K562 (cell line): ENCODE results near the gene ZNF69. TPM values are rescaled to one million over a fixed set of nuclear protein-coding genes. Genes with fewer than 3 reads are reported as not detected.

ENCODE experiments used
- CXXC5 ChIP-seq: fragments of 250-450 bp; sonication (Bioruptor Pico); IDR thresholded peaks from 2 replicates; pipeline ENCODE4 v1.8.0; 2022; ENCODE audit warnings: inconsistent platforms, mild to moderate bottlenecking, moderate library complexity
- ESRRA ChIP-seq: fragments of 450-650 bp; IDR thresholded peaks from 2 replicates; pipeline ENCODE4 v1.6.1; 2014; ENCODE audit warnings: low read depth, mild to moderate bottlenecking, moderate library complexity, borderline replicate concordance
- ETV5 ChIP-seq: sonication (generic); formaldehyde crosslinking; IDR thresholded peaks from 2 replicates; pipeline ENCODE4 v1.4.0; 2020; ENCODE audit warnings: low read depth, mild to moderate bottlenecking, missing genetic modification reagents
- FOXA3 ChIP-seq, 2 experiments: fragments of 450-650 bp in 1 of 2; sonication (generic) in 1 of 2; formaldehyde crosslinking; IDR thresholded peaks in 1 of 2; conservative IDR thresholded peaks in 1 of 2; 2 replicates each; pipeline versions ENCODE4 v1.4.0 to v1.8.0; 2020 to 2022; ENCODE audit warnings: mild to moderate bottlenecking in 2 of 2, missing genetic modification reagents in 1 of 2
- KDM2B ChIP-seq: fragments of 250-450 bp; sonication (Bioruptor Pico); IDR thresholded peaks from 2 replicates; pipeline ENCODE4 v1.8.0; 2021; ENCODE audit warnings: mild to moderate bottlenecking, moderate library complexity
- MEIS2 ChIP-seq: fragments of 450-650 bp; IDR thresholded peaks from 2 replicates; pipeline ENCODE4 v1.6.1; 2014; ENCODE audit warnings: mild to moderate bottlenecking; ENCODE audit not compliant: partially characterized antibody
- PHB ChIP-seq: fragments of 250-450 bp; sonication (Bioruptor Pico); IDR thresholded peaks from 2 replicates; pipeline ENCODE4 v1.5.0; 2021
- SIN3A ChIP-seq, 2 experiments: fragments of 150-350 bp in 1 of 2; IDR thresholded peaks; 2 replicates each; pipeline ENCODE4 v1.6.1; 2011 to 2016; ENCODE audit warnings: borderline replicate concordance in 2 of 2, low read depth in 2 of 2, low read length in 2 of 2, mild to moderate bottlenecking in 2 of 2, moderate library complexity in 2 of 2; ENCODE audit not compliant: control insufficient read depth in 1 of 2
- SNIP1 ChIP-seq: fragments of 450-650 bp; IDR thresholded peaks from 2 replicates; pipeline ENCODE4 v1.7.1; 2017; ENCODE audit warnings: low read depth, mild to moderate bottlenecking
- SREBF1 ChIP-seq: fragments of 150-350 bp; IDR thresholded peaks from 2 replicates; pipeline ENCODE4 v1.6.1; 2014; ENCODE audit warnings: antibody characterized with exemption, low read depth, low read length, borderline replicate concordance
- ZNF707 ChIP-seq: fragments of 250-450 bp; sonication (Bioruptor Pico); conservative IDR thresholded peaks from 2 replicates; pipeline ENCODE4 v1.8.0; 2022; ENCODE audit warnings: inconsistent platforms, mild to moderate bottlenecking, moderate library complexity
- polyA plus RNA-seq, 8 experiments: library from polyadenylated mRNA; depleted of rRNA in 4 of 8; stranded (reverse) in 5 of 8; unstranded in 3 of 8; fragments of >200 nt; fragmentation: Nextera tagmentation in 2 of 8; fragmentation: Illumina TruSeq in 1 of 8; extraction: Ambion mirVana in 2 of 8; extraction: Trizol in 1 of 8; gene quantifications; 2 replicates each; pipeline versions ENCODE4 v1.2.1 to v1.2.3, GENCODE V29; 2011 to 2014; ENCODE audit warnings: inconsistent platforms in 1 of 8, missing spikeins in 1 of 8
- total RNA-seq, 7 experiments: library from RNA; depleted of rRNA in 6 of 7; stranded (reverse); fragments of >200 nt in 6 of 7; fragmentation: Illumina TruSeq in 2 of 7; extraction: Trizol in 2 of 7; gene quantifications; 2 replicates each; pipeline versions ENCODE4 v1.2.1 to v1.2.3, GENCODE V29; 2011 to 2021; ENCODE audit warnings: low replicate concordance in 1 of 7
- TF ChIP-seq, protein P1 (sequence below): fragments of 450-650 bp; formaldehyde crosslinking; IDR thresholded peaks from 2 replicates; pipeline ENCODE4 v1.4.0; 2020; ENCODE audit warnings: mild to moderate bottlenecking, mixed read lengths
- TF ChIP-seq, protein P2 (sequence below): sonication (generic); formaldehyde crosslinking; IDR thresholded peaks from 2 replicates; pipeline ENCODE4 v1.9.0; 2022; ENCODE audit warnings: mild to moderate bottlenecking, missing genetic modification reagents
- TF ChIP-seq, protein P3 (sequence below): fragments of 250-450 bp; sonication (Bioruptor Pico); IDR thresholded peaks from 2 replicates; pipeline ENCODE4 v1.4.0; 2020; ENCODE audit warnings: mild to moderate bottlenecking, moderate library complexity
- TF ChIP-seq, protein P4 (sequence below): fragments of 250-450 bp; sonication (Bioruptor Pico); IDR thresholded peaks from 2 replicates; pipeline ENCODE4 v1.5.0; 2021
- TF ChIP-seq, protein P5 (sequence below): fragments of 250-450 bp; sonication (Bioruptor Pico); IDR thresholded peaks from 2 replicates; pipeline ENCODE4 v1.8.0; 2021; ENCODE audit warnings: moderate library complexity, mild to moderate bottlenecking, inconsistent platforms
- TF ChIP-seq, protein P6 (sequence below), 3 experiments: fragments of 200-800 bp in 1 of 3; fragments of 250-450 bp in 1 of 3; fragments of 450-650 bp in 1 of 3; sonication (Bioruptor Pico) in 1 of 3; sonication (Bioruptor generic) in 1 of 3; formaldehyde crosslinking in 1 of 3; IDR thresholded peaks; 2 replicates each; pipeline versions ENCODE4 v1.6.1 to v1.8.0; 2016 to 2022; ENCODE audit warnings: mild to moderate bottlenecking in 2 of 3, missing genetic modification characterization in 2 of 3, missing compliant biosample characterization in 1 of 3, moderate library complexity in 1 of 3

ZNF69 gene
- total and polyA plus RNA-seq, 9 of the 15 experiments (the other 6 are each of a cell fraction or from before 2014, with no cell fraction given): 2.3 to 5.4 (median 3.6) TPM

DNA sequence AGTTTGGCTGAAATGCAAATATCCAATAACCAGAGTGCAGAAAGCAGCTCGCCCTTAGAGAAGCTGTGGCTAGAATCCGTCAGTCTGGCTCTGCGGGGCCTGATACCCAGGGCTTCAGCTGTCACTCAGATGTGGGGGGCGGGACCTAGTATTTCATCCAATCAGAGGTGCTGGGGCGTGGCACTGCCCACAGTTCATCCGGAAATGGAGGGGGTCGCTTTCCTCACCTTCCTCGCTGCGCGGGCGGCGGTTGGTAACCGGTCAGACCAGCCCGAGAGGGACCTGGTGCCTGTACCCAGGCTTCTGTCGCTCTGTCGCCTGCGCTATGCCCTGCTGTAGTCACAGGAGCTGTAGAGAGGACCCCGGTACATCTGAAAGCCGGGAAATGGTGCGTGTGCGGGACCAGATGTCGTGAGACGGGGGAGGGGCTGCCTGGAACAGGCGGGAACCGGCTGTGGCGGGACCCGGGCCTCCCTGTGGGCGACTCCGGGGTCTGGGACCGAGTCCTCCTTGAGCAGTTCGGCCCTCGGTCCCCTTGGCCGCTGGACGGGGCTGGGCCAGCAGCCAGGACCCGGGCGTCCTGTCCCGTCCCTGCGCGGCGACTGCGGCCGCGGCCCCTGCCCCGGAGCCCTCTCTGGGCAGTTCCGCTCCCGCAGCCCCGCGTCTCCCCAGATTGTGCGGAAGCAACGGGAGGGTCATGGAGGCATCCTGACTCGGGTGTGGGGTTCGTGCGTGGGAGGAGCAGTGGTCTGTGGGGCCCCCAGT, 37.5 kb downstream of the ZNF69 start, which contains the start of gene ZNF700 (continued):
- TF ChIP-seq, protein P1, sequence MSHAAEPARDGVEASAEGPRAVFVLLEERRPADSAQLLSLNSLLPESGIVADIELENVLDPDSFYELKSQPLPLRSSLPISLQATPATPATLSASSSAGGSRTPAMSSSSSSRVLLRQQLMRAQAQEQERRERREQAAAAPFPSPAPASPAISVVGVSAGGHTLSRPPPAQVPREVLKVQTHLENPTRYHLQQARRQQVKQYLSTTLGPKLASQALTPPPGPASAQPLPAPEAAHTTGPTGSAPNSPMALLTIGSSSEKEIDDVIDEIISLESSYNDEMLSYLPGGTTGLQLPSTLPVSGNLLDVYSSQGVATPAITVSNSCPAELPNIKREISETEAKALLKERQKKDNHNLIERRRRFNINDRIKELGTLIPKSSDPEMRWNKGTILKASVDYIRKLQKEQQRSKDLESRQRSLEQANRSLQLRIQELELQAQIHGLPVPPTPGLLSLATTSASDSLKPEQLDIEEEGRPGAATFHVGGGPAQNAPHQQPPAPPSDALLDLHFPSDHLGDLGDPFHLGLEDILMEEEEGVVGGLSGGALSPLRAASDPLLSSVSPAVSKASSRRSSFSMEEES (CRISPR knock-in tag): no peak
- TF ChIP-seq FOXA3 (CRISPR knock-in tag; conservative IDR thresholded peaks at IDR 0.05 in 1 of 2, IDR thresholded peaks at IDR 0.05 in 1 of 2): peak in 1 of 2 experiments; percentile 38; a peak in 1 of 4 replicates
- TF ChIP-seq, protein P2, sequence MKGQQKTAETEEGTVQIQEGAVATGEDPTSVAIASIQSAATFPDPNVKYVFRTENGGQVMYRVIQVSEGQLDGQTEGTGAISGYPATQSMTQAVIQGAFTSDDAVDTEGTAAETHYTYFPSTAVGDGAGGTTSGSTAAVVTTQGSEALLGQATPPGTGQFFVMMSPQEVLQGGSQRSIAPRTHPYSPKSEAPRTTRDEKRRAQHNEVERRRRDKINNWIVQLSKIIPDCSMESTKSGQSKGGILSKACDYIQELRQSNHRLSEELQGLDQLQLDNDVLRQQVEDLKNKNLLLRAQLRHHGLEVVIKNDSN (CRISPR knock-in tag): peak; percentile 4; the same call in 1 of the 2 replicates
- peak; percentile 51 for TF ChIP-seq ETV5 (CRISPR knock-in tag)
- peak; percentile 37 to 46; a peak in 1 of 4 replicates for TF ChIP-seq SIN3A (IDR thresholded peaks at IDR 0.05; ENCODE audit: borderline replicate concordance in 2 of 2, control insufficient read depth in 1 of 2, low read depth in 2 of 2, low read length in 2 of 2)
- peak; percentile 83 for TF ChIP-seq MEIS2
- no peak for TF ChIP-seq SREBF1
- TF ChIP-seq SNIP1: no peak
- TF ChIP-seq, protein P3, sequence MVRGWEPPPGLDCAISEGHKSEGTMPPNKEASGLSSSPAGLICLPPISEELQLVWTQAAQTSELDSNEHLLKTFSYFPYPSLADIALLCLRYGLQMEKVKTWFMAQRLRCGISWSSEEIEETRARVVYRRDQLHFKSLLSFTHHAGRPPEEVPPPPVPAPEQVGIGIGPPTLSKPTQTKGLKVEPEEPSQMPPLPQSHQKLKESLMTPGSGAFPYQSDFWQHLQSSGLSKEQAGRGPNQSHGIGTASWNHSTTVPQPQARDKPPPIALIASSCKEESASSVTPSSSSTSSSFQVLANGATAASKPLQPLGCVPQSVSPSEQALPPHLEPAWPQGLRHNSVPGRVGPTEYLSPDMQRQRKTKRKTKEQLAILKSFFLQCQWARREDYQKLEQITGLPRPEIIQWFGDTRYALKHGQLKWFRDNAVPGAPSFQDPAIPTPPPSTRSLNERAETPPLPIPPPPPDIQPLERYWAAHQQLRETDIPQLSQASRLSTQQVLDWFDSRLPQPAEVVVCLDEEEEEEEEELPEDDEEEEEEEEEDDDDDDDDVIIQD: no peak
- peak; percentile 20; the same call in 1 of the 2 replicates for TF ChIP-seq PHB (CRISPR knock-in tag)
- no peak for TF ChIP-seq KDM2B (CRISPR knock-in tag)
- peak; percentile 58; the same call in 1 of the 2 replicates for TF ChIP-seq CXXC5 (CRISPR knock-in tag)
- no peak for TF ChIP-seq ZNF707 (CRISPR knock-in tag)
- peak; percentile 51; the same call in 1 of the 2 replicates for TF ChIP-seq ESRRA
- TF ChIP-seq, protein P4, sequence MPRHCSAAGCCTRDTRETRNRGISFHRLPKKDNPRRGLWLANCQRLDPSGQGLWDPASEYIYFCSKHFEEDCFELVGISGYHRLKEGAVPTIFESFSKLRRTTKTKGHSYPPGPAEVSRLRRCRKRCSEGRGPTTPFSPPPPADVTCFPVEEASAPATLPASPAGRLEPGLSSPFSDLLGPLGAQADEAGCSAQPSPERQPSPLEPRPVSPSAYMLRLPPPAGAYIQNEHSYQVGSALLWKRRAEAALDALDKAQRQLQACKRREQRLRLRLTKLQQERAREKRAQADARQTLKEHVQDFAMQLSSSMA: no peak
- TF ChIP-seq, protein P5, sequence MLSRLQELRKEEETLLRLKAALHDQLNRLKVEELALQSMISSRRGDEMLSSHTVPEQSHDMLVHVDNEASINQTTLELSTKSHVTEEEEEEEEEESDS: no peak
- TF ChIP-seq, protein P6, sequence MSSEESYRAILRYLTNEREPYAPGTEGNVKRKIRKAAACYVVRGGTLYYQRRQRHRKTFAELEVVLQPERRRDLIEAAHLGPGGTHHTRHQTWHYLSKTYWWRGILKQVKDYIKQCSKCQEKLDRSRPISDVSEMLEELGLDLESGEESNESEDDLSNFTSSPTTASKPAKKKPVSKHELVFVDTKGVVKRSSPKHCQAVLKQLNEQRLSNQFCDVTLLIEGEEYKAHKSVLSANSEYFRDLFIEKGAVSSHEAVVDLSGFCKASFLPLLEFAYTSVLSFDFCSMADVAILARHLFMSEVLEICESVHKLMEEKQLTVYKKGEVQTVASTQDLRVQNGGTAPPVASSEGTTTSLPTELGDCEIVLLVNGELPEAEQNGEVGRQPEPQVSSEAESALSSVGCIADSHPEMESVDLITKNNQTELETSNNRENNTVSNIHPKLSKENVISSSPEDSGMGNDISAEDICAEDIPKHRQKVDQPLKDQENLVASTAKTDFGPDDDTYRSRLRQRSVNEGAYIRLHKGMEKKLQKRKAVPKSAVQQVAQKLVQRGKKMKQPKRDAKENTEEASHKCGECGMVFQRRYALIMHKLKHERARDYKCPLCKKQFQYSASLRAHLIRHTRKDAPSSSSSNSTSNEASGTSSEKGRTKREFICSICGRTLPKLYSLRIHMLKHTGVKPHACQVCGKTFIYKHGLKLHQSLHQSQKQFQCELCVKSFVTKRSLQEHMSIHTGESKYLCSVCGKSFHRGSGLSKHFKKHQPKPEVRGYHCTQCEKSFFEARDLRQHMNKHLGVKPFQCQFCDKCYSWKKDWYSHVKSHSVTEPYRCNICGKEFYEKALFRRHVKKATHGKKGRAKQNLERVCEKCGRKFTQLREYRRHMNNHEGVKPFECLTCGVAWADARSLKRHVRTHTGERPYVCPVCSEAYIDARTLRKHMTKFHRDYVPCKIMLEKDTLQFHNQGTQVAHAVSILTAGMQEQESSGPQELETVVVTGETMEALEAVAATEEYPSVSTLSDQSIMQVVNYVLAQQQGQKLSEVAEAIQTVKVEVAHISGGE (CRISPR knock-in tag; IDR thresholded peaks at IDR 0.05): no peak; a peak in 2 of 6 replicates
